KOPT-K1 (cell line): Measurements from ENCODE around the gene ARL4C.
A peak's percentile ranks its signal among the peaks of the same experiment; 100 is the strongest.

ENCODE experiments used
- H3K27ac ChIP-seq: fragments of 200-600 bp; sonication (generic); 2 replicates; pipeline ENCODE4 v1.5.1; 2016; ENCODE audit warnings: antibody characterized with exemption, mild to moderate bottlenecking, low read depth, low read length; ENCODE audit not compliant: poor library complexity, severe bottlenecking
- H3K36me3 ChIP-seq: fragments of 200-600 bp; sonication (generic); 2 replicates; pipeline ENCODE4 v1.5.1; 2017; ENCODE audit warnings: antibody characterized with exemption, mild to moderate bottlenecking, low read length, moderate library complexity; ENCODE audit not compliant: insufficient read depth
- H3K9me3 ChIP-seq: fragments of 200-600 bp; sonication (generic); 2 replicates; pipeline ENCODE4 v1.5.1; 2017; ENCODE audit warnings: antibody characterized with exemption, low read length, mild to moderate bottlenecking; ENCODE audit not compliant: insufficient read depth, poor library complexity, severe bottlenecking

Gene ARL4C

DNA sequence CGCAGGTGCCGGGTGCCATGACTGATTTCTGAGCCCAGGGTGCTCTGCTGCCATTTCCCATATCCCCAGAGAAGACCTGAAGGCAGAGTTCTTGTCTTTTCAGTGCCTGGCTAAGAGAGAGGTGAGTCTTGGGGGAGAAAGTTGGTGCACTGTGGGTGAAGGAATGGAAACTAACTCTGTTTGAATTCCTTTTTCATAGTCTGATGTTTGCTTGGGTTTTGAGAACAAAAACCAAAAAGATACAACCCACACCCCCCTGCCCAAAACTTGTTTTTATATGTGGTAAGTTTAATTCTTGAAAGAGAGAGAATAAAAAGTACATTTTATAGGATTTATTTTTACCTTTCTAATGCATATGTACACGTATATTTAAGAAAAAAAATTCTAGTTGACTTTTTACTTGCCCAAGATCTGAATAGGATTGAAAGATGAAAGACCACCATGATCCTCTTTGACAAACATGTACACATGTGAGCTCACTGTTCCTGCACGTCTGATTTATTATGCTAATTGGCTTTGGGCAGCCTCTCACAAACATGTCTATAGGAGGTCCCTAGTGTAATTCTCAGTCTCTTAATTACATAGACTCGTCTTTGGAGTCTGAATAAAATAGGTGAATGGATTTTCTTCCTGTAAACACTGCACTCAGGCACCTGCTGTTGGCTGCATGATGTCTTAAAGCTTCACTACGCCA, 46.3 kb downstream of the ARL4C start:
- peak overlapping the region; percentile 80 for H3K27ac ChIP-seq
- no peaks in the 10 kb centered on the region for H3K36me3 ChIP-seq
- no peaks in the 10 kb centered on the region for H3K9me3 ChIP-seq

DNA sequence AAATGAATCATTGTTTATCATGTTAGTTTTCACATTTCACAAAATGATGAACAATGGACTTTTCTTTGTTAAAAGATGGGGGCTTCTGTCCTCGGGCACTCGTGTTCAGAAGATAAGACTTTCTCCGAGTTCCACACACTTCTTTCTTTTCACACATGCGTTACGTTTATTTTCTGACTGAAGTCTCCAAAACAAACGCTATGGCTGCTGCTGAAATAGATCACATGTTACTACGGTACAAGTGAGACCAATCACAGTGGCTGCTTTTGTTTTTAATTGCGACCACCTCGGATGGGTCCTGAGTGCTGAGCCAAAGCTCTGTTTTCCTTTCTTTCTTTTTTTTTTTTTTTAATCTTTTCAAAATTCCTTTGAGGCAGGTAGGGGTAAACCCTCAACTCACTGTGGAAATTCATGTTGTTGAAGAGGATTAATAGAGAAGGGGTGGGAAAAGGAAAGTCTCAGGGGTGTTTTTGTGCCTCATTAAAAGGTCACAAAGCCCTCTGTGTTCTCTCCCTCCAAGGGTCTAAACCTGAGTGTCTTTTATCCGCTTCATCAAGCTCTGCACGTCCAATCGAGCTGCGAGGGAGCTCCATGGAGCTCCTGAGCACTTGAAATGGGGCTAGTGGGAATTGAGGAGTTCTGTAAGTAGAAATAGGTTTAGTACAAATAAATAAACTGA, 48.2 kb downstream of the ARL4C start:
- H3K36me3 ChIP-seq, result no peaks in the 10 kb centered on the region
- H3K9me3 ChIP-seq, result no peaks in the 10 kb centered on the region
- H3K27ac ChIP-seq, result no peak overlapping the region

DNA sequence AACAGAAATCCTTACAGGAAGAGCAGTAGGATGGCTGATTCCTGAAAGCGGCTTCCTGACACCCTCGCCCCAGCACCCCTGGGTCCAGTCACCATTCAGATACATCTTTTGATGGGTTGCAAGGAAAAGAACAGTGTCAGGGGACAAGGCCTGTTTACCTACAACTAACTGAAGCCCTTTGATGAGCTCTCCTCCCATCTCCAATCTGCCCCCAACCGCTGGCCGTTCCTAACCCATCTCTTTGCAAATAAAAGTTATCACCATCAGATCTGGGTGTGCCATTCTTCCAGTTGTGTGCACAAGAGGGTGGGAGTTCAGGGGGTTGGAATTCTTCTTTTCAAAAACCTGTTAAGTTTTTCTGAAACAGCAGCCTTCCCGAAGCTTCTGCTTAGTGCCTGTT, 48.9 kb downstream of the ARL4C start:
- Histone ChIP-seq H3K36me3 (no peaks in the 10 kb centered on the region), H3K9me3 (no peaks in the 10 kb centered on the region), H3K27ac (peak overlapping the region; percentile 79)

- no peaks in the 10 kb centered on the region for H3K9me3 ChIP-seq
- H3K27ac ChIP-seq, result peak overlapping the region; percentile 79
- H3K36me3 ChIP-seq, result no peaks in the 10 kb centered on the region
Measured at GRCh38 chr2:234447189-234447588, 49.7 kb downstream of the ARL4C start.

GRCh38 chr2:234446404-234447076, 50.3 kb downstream of the ARL4C start:
- H3K9me3 ChIP-seq, result no peaks in the 10 kb centered on the region
- H3K27ac ChIP-seq, result peak overlapping the region; percentile 79
- H3K36me3 ChIP-seq, result no peaks in the 10 kb centered on the region

DNA sequence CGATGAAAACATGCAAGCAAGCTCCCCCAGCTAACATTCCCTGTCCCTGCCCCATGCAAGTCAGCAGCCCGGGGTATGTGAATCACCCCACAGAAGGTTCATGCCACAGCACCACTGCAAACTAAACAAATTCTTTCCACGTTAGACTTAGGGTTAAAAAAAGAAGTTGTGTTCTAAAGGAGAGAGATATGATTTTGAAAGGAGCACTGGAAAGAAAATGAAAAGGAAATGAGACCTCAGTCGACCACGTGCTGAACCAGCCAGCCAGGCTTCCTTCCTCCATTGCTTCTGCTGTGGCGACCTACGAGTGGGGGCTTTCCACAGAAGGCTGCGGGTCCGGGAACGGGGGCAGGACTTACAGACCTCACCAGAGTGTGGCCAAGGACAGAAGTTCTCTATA, 52.0 kb downstream of the ARL4C start:
- Histone ChIP-seq H3K36me3 (no peaks in the 10 kb centered on the region), H3K27ac (peak overlapping the region; percentile 79), H3K9me3 (no peaks in the 10 kb centered on the region)

DNA sequence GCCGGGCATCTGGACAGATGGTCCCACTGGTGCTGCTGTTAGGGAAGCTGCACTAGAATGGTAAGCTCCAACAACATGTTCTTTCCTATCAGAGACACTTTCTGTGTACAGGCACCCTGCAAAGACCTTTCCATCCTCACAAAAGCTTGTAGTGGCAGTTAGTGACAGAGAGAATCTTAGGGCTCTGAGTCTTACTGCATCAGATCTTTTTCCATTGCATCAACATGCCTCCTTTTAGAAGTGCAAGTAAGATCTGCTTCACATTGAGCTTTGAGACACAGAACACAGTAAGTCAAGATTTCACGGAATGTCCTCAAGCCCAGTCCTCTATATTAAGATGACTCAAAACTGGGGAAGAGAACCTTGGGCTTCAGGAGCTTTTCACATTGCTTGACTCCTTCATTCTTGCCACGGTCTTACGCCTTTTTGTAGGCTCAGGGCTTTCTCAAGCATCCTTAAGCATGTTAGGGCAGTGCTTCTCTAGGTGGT, 52.6 kb downstream of the ARL4C start:
- no peaks in the 10 kb centered on the region for H3K9me3 ChIP-seq
- H3K36me3 ChIP-seq, result no peaks in the 10 kb centered on the region
- peak overlapping the region; percentile 79 for H3K27ac ChIP-seq
